ENCODE data around the gene A2M.

DNA sequence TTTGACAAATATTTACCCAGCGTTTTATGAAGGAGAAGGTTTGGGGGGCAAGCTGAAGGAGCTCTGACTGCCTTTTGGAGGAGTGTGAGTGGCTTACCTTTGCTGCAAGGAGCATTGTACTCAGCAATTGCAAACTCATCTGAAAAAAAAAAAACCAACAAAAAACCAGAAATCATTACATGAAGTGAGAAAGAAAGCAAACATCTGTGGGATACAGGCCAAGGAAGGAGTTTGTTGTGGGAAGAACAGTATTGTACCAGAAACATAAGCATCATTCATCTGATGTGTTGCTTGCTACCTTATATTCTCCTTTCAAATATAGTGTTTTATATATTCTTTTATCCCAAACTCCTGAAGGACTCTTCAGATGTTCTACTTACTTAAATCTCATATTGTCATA lies 47.6 kb downstream of the A2M start:
- TF ChIP-seq, protein P1, sequence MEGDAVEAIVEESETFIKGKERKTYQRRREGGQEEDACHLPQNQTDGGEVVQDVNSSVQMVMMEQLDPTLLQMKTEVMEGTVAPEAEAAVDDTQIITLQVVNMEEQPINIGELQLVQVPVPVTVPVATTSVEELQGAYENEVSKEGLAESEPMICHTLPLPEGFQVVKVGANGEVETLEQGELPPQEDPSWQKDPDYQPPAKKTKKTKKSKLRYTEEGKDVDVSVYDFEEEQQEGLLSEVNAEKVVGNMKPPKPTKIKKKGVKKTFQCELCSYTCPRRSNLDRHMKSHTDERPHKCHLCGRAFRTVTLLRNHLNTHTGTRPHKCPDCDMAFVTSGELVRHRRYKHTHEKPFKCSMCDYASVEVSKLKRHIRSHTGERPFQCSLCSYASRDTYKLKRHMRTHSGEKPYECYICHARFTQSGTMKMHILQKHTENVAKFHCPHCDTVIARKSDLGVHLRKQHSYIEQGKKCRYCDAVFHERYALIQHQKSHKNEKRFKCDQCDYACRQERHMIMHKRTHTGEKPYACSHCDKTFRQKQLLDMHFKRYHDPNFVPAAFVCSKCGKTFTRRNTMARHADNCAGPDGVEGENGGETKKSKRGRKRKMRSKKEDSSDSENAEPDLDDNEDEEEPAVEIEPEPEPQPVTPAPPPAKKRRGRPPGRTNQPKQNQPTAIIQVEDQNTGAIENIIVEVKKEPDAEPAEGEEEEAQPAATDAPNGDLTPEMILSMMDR (IDR thresholded peaks at IDR 0.05; ENCODE audit: extremely low read depth in 1 of 2, insufficient read depth in 1 of 2, low read depth in 1 of 2, low read length in 2 of 2), result no peak
- TF ChIP-seq POLR2A (IDR thresholded peaks at IDR 0.05; ENCODE audit: low read depth, low read length) (no peak), EZH2 (IDR thresholded peaks at IDR 0.05; ENCODE audit: borderline replicate concordance, low read depth, low read length, severe bottlenecking) (no peak), FOS (IDR thresholded peaks at IDR 0.05; ENCODE audit: borderline replicate concordance, insufficient read depth, low read length) (no peak)
- TF ChIP-seq, protein P2, sequence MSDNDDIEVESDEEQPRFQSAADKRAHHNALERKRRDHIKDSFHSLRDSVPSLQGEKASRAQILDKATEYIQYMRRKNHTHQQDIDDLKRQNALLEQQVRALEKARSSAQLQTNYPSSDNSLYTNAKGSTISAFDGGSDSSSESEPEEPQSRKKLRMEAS (IDR thresholded peaks at IDR 0.05; ENCODE audit: insufficient read depth, insufficient read length), result no peak
